NT2/D1 (cell line): Measurements from ENCODE around the gene DOCK8.
A peak's percentile ranks its signal among the peaks of the same experiment; 100 is the strongest.
"Not testable (repeated sequence)": the region's sequence is repeated elsewhere in the genome, so short reads cannot be mapped to it uniquely, and the experiment has no call there.

Source experiments
- DNase-seq: peaks from one replicate; pipeline ENCODE4 v3.0.0-alpha.2; 2011; ENCODE audit warnings: low read depth, low spot score
- H3K27me3 ChIP-seq: 2 replicates; pipeline ENCODE4 v1.6.0; 2011; ENCODE audit warnings: mild to moderate bottlenecking; ENCODE audit not compliant: insufficient read length, insufficient read depth
- H3K36me3 ChIP-seq: 2 replicates; pipeline ENCODE4 v1.6.1; 2011; ENCODE audit warnings: mild to moderate bottlenecking, low read length, mixed read lengths; ENCODE audit not compliant: insufficient read depth, insufficient read length
- H3K4me1 ChIP-seq: 2 replicates; pipeline ENCODE4 v1.5.1; 2011; ENCODE audit not compliant: insufficient read depth, insufficient read length
- H3K4me3 ChIP-seq: 2 replicates; pipeline ENCODE4 v1.5.1; 2011; ENCODE audit warnings: low read depth; ENCODE audit not compliant: insufficient read length
- H3K9ac ChIP-seq: 2 replicates; pipeline ENCODE4 v1.6.0; 2011; ENCODE audit warnings: low read depth; ENCODE audit not compliant: insufficient read length
- H3K9me3 ChIP-seq: 2 replicates; pipeline ENCODE4 v1.5.1; 2011; ENCODE audit warnings: mild to moderate bottlenecking, low read length; ENCODE audit not compliant: insufficient read depth
- SUZ12 ChIP-seq: IDR thresholded peaks from 2 replicates; pipeline ENCODE4 v1.6.1; 2011; ENCODE audit not compliant: insufficient read length, insufficient read depth; ENCODE audit errors: extremely low read depth
- YY1 ChIP-seq: IDR thresholded peaks from 2 replicates; pipeline ENCODE4 v1.6.1; 2011; ENCODE audit not compliant: insufficient read length, insufficient read depth
- ZNF274 ChIP-seq: IDR thresholded peaks from 2 replicates; pipeline ENCODE4 v1.6.1; 2011; ENCODE audit warnings: mild to moderate bottlenecking, low read depth, low read length

DOCK8 gene

GRCh38 chr9:214648-215493 lies at the start of gene DOCK8:
TSS of gene DOCK8 (plus strand) at chr9:214865. CDS start at chr9:214977, 112 bp downstream.
- peak; percentile 59 for DNase-seq
- H3K4me3 ChIP-seq = peak within 1 kb of the TSS; percentile 66
- peak within 1 kb of the TSS; percentile 79 for H3K9ac ChIP-seq
- no peaks in the 10 kb centered on the region for H3K36me3 ChIP-seq
- no peaks in the 10 kb centered on the region for H3K9me3 ChIP-seq
- H3K4me1 ChIP-seq = no peaks in the 10 kb centered on the region
- TF ChIP-seq YY1 (no peak), SUZ12 (peak; percentile 68)
- H3K27me3 ChIP-seq = peaks cover 53% of the 10 kb centered on the region

GRCh38 chr9:169757-170156 lies 44.9 kb upstream of the DOCK8 start:
- not testable (repeated sequence) for H3K4me3 ChIP-seq, H3K27me3 ChIP-seq, H3K9ac ChIP-seq, DNase-seq, H3K4me1 ChIP-seq, H3K36me3 ChIP-seq, H3K9me3 ChIP-seq

GRCh38 chr9:178140-178825 lies 36.4 kb upstream of the DOCK8 start:
- H3K4me3 ChIP-seq, H3K4me1 ChIP-seq, DNase-seq, H3K36me3 ChIP-seq, H3K27me3 ChIP-seq, H3K9me3 ChIP-seq, H3K9ac ChIP-seq: not testable (repeated sequence)

GRCh38 chr9:178970-179383 lies 35.7 kb upstream of the DOCK8 start, which contains the start of gene ZNG1A:
TSS of gene ZNG1A (minus strand) at chr9:179056. CDS start at chr9:178969, 87 bp downstream.
- H3K9me3 ChIP-seq, H3K9ac ChIP-seq, H3K4me3 ChIP-seq, H3K4me1 ChIP-seq, H3K27me3 ChIP-seq, H3K36me3 ChIP-seq, DNase-seq: not testable (repeated sequence)

GRCh38 chr9:199601-200000 lies 15.1 kb upstream of the DOCK8 start:
- not testable (repeated sequence) for H3K27me3 ChIP-seq, H3K4me1 ChIP-seq, H3K9me3 ChIP-seq, H3K4me3 ChIP-seq, H3K9ac ChIP-seq, H3K36me3 ChIP-seq, DNase-seq

GRCh38 chr9:206481-206880 lies 8.2 kb upstream of the DOCK8 start:
- H3K4me1 ChIP-seq = no peaks in the 10 kb centered on the region

GRCh38 chr9:209143-209758 lies 5.4 kb upstream of the DOCK8 start:
- no peak overlapping the region for H3K4me3 ChIP-seq
- H3K9me3 ChIP-seq = no peaks in the 10 kb centered on the region
- peaks cover 22% of the 10 kb centered on the region for H3K27me3 ChIP-seq
- no peaks in the 10 kb centered on the region for H3K36me3 ChIP-seq
- no peak overlapping the region for H3K9ac ChIP-seq
- no peaks in the 10 kb centered on the region for H3K4me1 ChIP-seq
- DNase-seq = no peak
- TF ChIP-seq ZNF274 (no peak), SUZ12 (no peak), YY1 (no peak)

More at GRCh38 chr9:206481-206880, 8.2 kb upstream of the DOCK8 start:
- H3K4me3 ChIP-seq = no peak overlapping the region
- no peaks in the 10 kb centered on the region for H3K36me3 ChIP-seq
- DNase-seq = no peak
- peaks cover under 1% of the 10 kb centered on the region for H3K27me3 ChIP-seq
- TF ChIP-seq ZNF274 (no peak), SUZ12 (no peak), YY1 (no peak)
- H3K9ac ChIP-seq = no peak overlapping the region
- H3K9me3 ChIP-seq = no peaks in the 10 kb centered on the region

GRCh38 chr9:211036-211435 lies 3.6 kb upstream of the DOCK8 start:
- TF ChIP-seq YY1 = no peak
- TF ChIP-seq ZNF274 = no peak
- no peak for TF ChIP-seq SUZ12
- H3K36me3 ChIP-seq = no peaks in the 10 kb centered on the region
- H3K9ac ChIP-seq = no peak overlapping the region
- H3K4me1 ChIP-seq = no peaks in the 10 kb centered on the region
- no peaks in the 10 kb centered on the region for H3K9me3 ChIP-seq
- DNase-seq = no peak
- H3K4me3 ChIP-seq = no peak overlapping the region
- peaks cover 40% of the 10 kb centered on the region for H3K27me3 ChIP-seq
